SK-N-SH treated with all-trans-retinoic acid at 6 μM for 48 hours (cell line): ENCODE measurements around the gene NUP93.

Experiments used
- ATAC-seq: fragments of 200-7000 bp; cut with Tn5 transposase; 3 replicates; pipeline ENCODE4 v1.9.1; 2020; ENCODE audit warnings: mild to moderate bottlenecking, moderate library complexity
- BACH2 ChIP-seq: fragments of 250-450 bp; sonication (Bioruptor Pico); IDR thresholded peaks from 2 replicates; pipeline ENCODE4 v1.9.0; 2021; ENCODE audit warnings: mild to moderate bottlenecking, borderline replicate concordance
- CREB5 ChIP-seq: fragments of 250-450 bp; sonication (Bioruptor Pico); IDR thresholded peaks from 2 replicates; pipeline ENCODE4 v1.5.1; 2020; ENCODE audit warnings: low read depth, mild to moderate bottlenecking, moderate library complexity
- CSDC2 ChIP-seq: fragments of 250-450 bp; sonication (Bioruptor Pico); IDR thresholded peaks from 2 replicates; pipeline ENCODE4 v1.5.0; 2020; ENCODE audit warnings: mild to moderate bottlenecking, moderate library complexity
- CSRNP3 ChIP-seq: fragments of 250-450 bp; sonication (Bioruptor Pico); IDR thresholded peaks from 2 replicates; pipeline ENCODE4 v1.5.1; 2021; ENCODE audit warnings: mild to moderate bottlenecking, moderate library complexity
- ESRRG ChIP-seq: fragments of 250-450 bp; sonication (Bioruptor Pico); IDR thresholded peaks from 2 replicates; pipeline ENCODE4 v1.6.1; 2021; ENCODE audit warnings: mild to moderate bottlenecking
- GLIS3 ChIP-seq: fragments of 250-450 bp; sonication (Bioruptor Pico); IDR thresholded peaks from 2 replicates; pipeline ENCODE4 v1.5.0; 2020; ENCODE audit warnings: mild to moderate bottlenecking, moderate library complexity
- OSR1 ChIP-seq: fragments of 250-450 bp; sonication (Bioruptor Pico); IDR thresholded peaks from 2 replicates; pipeline ENCODE4 v1.8.0; 2022; ENCODE audit warnings: moderate library complexity, mild to moderate bottlenecking, inconsistent platforms
- PATZ1 ChIP-seq: fragments of 250-450 bp; sonication (Bioruptor Pico); IDR thresholded peaks from 2 replicates; pipeline ENCODE4 v1.8.0; 2020; ENCODE audit warnings: mild to moderate bottlenecking, moderate library complexity, borderline replicate concordance
- POU6F1 ChIP-seq: fragments of 250-450 bp; sonication (Bioruptor Pico); IDR thresholded peaks from 2 replicates; pipeline ENCODE4 v1.8.0; 2021; ENCODE audit warnings: low read depth, mild to moderate bottlenecking, moderate library complexity, borderline replicate concordance
- RARB ChIP-seq: fragments of 250-450 bp; sonication (Bioruptor Pico); IDR thresholded peaks from 2 replicates; pipeline ENCODE4 v1.8.0; 2021; ENCODE audit warnings: mild to moderate bottlenecking, moderate library complexity
- SNAI2 ChIP-seq: fragments of 250-450 bp; sonication (Bioruptor Pico); IDR thresholded peaks from 2 replicates; pipeline ENCODE4 v1.5.0; 2020; ENCODE audit warnings: mild to moderate bottlenecking, moderate library complexity
- TCF4 ChIP-seq: fragments of 250-450 bp; sonication (Bioruptor Pico); IDR thresholded peaks from 2 replicates; pipeline ENCODE4 v1.8.0; 2021; ENCODE audit warnings: mild to moderate bottlenecking, moderate library complexity, borderline replicate concordance
- TOX ChIP-seq: fragments of 250-450 bp; sonication (Bioruptor Pico); IDR thresholded peaks from 2 replicates; pipeline ENCODE4 v1.8.0; 2021; ENCODE audit warnings: mild to moderate bottlenecking, moderate library complexity, borderline replicate concordance
- TSHZ2 ChIP-seq: fragments of 250-450 bp; sonication (Bioruptor Pico); IDR thresholded peaks from 2 replicates; pipeline ENCODE4 v1.5.0; 2020; ENCODE audit warnings: mild to moderate bottlenecking, moderate library complexity
- ZFP3 ChIP-seq: fragments of 250-450 bp; sonication (Bioruptor Pico); IDR thresholded peaks from 2 replicates; pipeline ENCODE4 v1.5.0; 2020; ENCODE audit warnings: mild to moderate bottlenecking, moderate library complexity
- ZFP30 ChIP-seq: fragments of 450-650 bp; formaldehyde crosslinking; IDR thresholded peaks from 2 replicates; pipeline ENCODE4 v1.5.0; 2022; ENCODE audit warnings: mild to moderate bottlenecking, moderate library complexity
- ZNF565 ChIP-seq: fragments of 450-650 bp; formaldehyde crosslinking; conservative IDR thresholded peaks from 2 replicates; pipeline ENCODE4 v1.5.0; 2020; ENCODE audit warnings: low read depth, mild to moderate bottlenecking, moderate library complexity
- ZNF70 ChIP-seq: fragments of 450-650 bp; formaldehyde crosslinking; IDR thresholded peaks from 2 replicates; pipeline ENCODE4 v1.5.0; 2020; ENCODE audit warnings: mild to moderate bottlenecking, moderate library complexity
- ZNF8 ChIP-seq: fragments of 450-650 bp; formaldehyde crosslinking; IDR thresholded peaks from 2 replicates; pipeline ENCODE4 v1.5.0; 2020; ENCODE audit warnings: mild to moderate bottlenecking, moderate library complexity

NUP93 gene

GRCh38 chr16:56855946-56856345 lies 126.0 kb downstream of the NUP93 start:
- no peak for ATAC-seq
- no peak for TF ChIP-seq ESRRG (CRISPR knock-in tag)
- no peak for TF ChIP-seq BACH2
- TF ChIP-seq GLIS3 (CRISPR knock-in tag) = no peak
- no peak for TF ChIP-seq PATZ1

GRCh38 chr16:56856876-56857447 lies 127.0 kb downstream of the NUP93 start:
- no peak for ATAC-seq
- TF ChIP-seq TOX (CRISPR knock-in tag) = no peak
- no peak for TF ChIP-seq ZNF8 (CRISPR knock-in tag)
- TF ChIP-seq GLIS3 (CRISPR knock-in tag) = no peak

- TF ChIP-seq ZNF565 (CRISPR knock-in tag) (no peak), POU6F1 (CRISPR knock-in tag) (no peak), SNAI2 (CRISPR knock-in tag) (no peak), TCF4 (no peak), ZNF70 (CRISPR knock-in tag) (no peak), TOX (CRISPR knock-in tag) (no peak), TSHZ2 (CRISPR knock-in tag) (no peak), ZFP30 (CRISPR knock-in tag) (no peak), ESRRG (CRISPR knock-in tag) (no peak), OSR1 (no peak), PATZ1 (no peak), RARB (no peak), CREB5 (CRISPR knock-in tag) (no peak), ZFP3 (CRISPR knock-in tag) (no peak), BACH2 (no peak), CSRNP3 (no peak), CSDC2 (CRISPR knock-in tag) (no peak)
- no peak for ATAC-seq
These were observed 128.4 kb downstream of the NUP93 start for GRCh38 chr16:56858374-56858773.
